GM10266 (cell line): ENCODE results near the gene TKFC.
A peak's percentile ranks its signal among the peaks of the same experiment; 100 is the strongest.

Experiments
- DNase-seq: peaks from one replicate; pipeline ENCODE4 v3.0.0; 2012; ENCODE audit errors: extremely low spot score
- TF ChIP-seq, protein P1 (sequence below): IDR thresholded peaks from 2 replicates; pipeline ENCODE4 v1.5.1; 2012; ENCODE audit warnings: mild to moderate bottlenecking, low read depth; ENCODE audit not compliant: control insufficient read depth, insufficient read depth; ENCODE audit errors: missing control alignments

Gene TKFC

DNA sequence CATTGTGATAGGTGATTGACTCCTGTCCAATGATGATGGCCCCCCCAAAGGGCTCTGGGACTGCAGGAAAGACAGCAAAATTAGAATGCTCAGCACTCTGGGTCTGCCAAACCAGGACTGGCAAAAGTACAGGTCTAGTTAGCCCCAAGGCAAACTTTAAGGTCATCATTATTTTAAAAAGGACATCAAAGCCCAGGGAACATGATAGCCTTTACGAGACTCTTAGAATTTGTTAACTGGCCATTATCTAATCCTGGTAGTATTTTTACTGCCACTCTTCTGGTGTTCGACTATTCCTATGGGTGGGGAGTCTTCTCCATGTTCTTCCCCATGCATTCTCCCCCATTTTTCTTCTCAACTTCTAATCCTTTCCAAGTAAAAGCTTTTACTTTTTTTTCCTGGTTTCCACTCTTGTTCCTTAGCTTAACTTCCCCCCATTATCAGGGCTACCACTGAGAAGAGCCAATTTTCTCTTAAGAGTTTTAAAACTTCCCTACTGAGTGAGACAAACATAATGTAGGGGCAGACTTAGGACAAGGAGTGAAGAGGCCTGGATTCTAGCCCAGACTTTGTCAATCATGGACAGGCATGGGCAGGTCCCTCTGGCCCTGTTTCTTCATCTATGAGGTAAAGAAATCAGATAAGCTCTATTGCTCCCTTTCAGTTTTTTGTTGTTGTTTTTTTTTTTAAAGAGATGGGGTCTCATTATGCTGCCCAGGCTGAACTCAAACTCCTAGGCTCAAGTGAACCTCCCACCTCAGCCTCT is 7.2 kb upstream of the TKFC start:
- DNase-seq: no peak

DNA sequence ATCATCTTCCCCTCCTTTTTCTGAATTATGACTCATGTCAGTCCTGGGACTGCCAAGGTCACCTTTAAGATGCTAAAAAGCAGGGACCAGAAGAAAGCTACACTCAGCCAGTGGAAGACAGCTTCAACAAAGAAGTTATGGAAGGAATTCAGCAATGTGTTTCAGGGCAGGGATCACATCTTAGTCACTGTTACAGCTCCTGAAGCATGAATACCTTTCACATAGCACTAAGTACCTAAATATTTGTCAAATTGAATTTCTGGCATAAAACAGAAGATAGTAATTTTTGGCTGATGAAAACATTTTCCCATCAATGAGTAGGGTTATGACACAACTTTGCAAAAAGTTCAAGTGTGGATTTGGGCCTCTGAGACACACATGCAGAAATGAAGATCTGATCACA is 5.4 kb upstream of the TKFC start:
- DNase-seq: no peak
- TF ChIP-seq, protein P1, sequence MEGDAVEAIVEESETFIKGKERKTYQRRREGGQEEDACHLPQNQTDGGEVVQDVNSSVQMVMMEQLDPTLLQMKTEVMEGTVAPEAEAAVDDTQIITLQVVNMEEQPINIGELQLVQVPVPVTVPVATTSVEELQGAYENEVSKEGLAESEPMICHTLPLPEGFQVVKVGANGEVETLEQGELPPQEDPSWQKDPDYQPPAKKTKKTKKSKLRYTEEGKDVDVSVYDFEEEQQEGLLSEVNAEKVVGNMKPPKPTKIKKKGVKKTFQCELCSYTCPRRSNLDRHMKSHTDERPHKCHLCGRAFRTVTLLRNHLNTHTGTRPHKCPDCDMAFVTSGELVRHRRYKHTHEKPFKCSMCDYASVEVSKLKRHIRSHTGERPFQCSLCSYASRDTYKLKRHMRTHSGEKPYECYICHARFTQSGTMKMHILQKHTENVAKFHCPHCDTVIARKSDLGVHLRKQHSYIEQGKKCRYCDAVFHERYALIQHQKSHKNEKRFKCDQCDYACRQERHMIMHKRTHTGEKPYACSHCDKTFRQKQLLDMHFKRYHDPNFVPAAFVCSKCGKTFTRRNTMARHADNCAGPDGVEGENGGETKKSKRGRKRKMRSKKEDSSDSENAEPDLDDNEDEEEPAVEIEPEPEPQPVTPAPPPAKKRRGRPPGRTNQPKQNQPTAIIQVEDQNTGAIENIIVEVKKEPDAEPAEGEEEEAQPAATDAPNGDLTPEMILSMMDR: no peak

More for the DNA sequence above, 7.2 kb upstream of the TKFC start:
- TF ChIP-seq, protein P1: no peak

DNA sequence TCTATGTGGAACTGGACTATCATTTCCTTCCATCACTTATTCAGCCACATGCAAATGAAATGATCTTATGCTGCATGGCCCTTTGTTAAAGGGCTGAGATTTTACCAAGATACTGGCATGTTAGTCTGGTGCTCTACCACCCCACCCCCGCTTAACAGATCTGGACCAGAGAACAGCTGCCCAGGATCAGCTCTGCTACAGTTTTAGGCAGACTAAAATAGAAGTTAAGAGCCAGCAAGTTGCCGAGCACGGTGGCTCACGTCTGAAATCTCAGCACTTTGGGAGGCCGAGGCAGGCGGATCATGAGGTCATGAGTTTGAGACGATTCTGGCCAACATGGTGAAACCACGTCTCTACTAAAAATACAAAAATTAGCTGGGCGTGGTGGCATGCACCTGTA is 4.7 kb upstream of the TKFC start:
- TF ChIP-seq, protein P1: no peak
- no peak for DNase-seq

DNA sequence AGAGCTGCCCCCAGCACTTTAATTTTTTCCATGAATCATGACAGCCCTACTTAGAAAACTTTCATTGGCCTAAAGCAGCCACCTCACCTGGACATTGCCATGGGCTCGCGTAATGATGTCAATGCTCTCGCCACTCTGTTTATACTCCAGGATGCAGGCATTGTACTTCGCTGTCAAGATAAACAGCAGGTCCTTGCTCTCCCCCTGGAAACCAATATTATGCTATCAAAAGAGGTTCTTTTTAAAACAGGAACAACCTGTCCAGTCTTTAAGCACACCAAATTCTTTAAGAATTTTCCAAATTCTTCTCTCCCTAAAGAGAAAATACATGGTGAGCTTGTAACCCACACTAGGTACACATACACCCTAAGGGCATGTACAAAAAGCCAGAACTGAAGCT is 3.2 kb upstream of the TKFC start:
- no peak for DNase-seq
- TF ChIP-seq, protein P1: no peak

DNA sequence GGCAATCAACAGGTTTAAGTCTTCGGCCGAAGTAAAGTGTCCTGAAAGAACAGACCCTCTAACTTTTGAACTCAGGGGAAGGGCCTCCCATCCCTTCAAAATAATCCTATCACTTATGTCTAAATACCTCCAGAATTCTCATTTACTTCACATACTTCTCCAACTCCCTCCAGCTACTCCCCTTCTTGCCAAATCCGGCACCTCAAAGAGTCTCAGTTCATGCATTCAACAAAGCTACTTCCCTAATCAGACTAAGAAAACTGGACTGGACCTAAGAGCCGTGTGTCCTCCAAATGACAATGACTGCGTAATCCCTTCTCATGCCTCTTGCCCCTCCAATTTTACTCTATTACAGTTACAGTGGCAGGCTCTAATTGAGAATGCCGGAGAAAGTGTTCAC is 1.4 kb upstream of the TKFC start:
- no peak for DNase-seq
- TF ChIP-seq, protein P1: no peak

DNA sequence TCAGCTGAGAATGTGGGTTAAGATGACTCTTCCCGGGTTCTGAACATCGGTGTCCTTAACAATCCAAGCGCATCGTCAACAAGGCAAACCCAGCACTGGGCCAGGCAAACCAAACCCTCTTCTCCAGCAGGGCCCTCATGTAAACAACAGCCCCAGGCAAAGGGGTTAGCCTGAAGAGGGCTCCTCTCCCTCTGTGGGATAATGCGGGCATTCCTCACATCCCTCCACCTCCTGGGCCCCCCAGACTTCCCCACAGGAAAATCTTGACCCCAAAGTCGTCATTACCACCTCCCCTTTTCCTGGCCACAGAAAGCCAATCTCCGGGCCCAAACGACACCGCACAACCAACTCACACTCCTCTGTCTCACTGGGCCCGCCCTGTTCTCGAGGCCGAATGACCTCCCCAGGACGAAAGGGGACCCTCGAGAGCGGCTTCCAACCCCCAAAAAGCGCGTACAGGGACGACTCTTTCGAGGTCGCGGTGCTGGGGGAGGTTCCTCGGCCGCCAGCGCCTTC is 689 bp upstream of the TKFC start:
- TF ChIP-seq, protein P1: no peak
- peak; percentile 39 for DNase-seq
